Sigmoid colon (tissue), 7 donors: ENCODE measurements around the gene FRMD1. TPM values are rescaled to one million over a fixed set of nuclear protein-coding genes. Genes with fewer than 3 reads are reported as not detected.

ENCODE experiments used
- DNase-seq: peaks from one replicate; pipeline ENCODE4 v3.0.0-alpha.2; 2019
- H3K27ac ChIP-seq, 4 donors: fragments of 200-600 bp; sonication (generic); one replicate each; pipeline ENCODE4 v1.5.1; 2016 to 2019; ENCODE audit warnings: mild to moderate bottlenecking in 1 of 4
- H3K27me3 ChIP-seq, 3 donors: fragments of 200-600 bp; sonication (generic); one replicate each; pipeline ENCODE4 v1.5.1; 2019; ENCODE audit warnings: mild to moderate bottlenecking in 1 of 3
- H3K36me3 ChIP-seq, 4 donors: fragments of 200-600 bp; sonication (generic); one replicate each; pipeline ENCODE4 v1.5.1; 2016 to 2019
- H3K4me1 ChIP-seq, 4 donors: fragments of 200-600 bp; sonication (generic); one replicate each; pipeline ENCODE4 v1.5.1; 2017 to 2019
- H3K4me3 ChIP-seq, 4 donors: fragments of 200-600 bp; sonication (generic); one replicate each; pipeline ENCODE4 v1.5.1; 2017 to 2019; ENCODE audit warnings: mild to moderate bottlenecking in 2 of 4, moderate library complexity in 1 of 4
- H3K9me3 ChIP-seq, 4 donors: fragments of 200-600 bp in 3 of 4; sonication (generic) in 3 of 4; one replicate each; pipeline versions ENCODE4 v1.5.1 to v1.6.1; 2013 to 2019
- EP300 ChIP-seq, 4 donors: sonication (generic); formaldehyde crosslinking; IDR thresholded peaks; one replicate each; pipeline ENCODE4 v1.6.1; 2017; ENCODE audit warnings: antibody characterized with exemption in 4 of 4
- POLR2A ChIP-seq, 2 donors: fragments of 450-650 bp; IDR thresholded peaks; one replicate each; pipeline ENCODE4 v1.6.1; 2016; ENCODE audit warnings: antibody characterized with exemption in 2 of 2, mild to moderate bottlenecking in 2 of 2, moderate library complexity in 2 of 2
- POLR2AphosphoS5 ChIP-seq, 4 donors: sonication (generic); formaldehyde crosslinking; IDR thresholded peaks; one replicate each; pipeline ENCODE4 v1.6.1; 2017; ENCODE audit warnings: antibody characterized with exemption in 4 of 4
- WGBS, 2 donors: extraction: QIAGEN DNeasy Blood & Tissue Kit; methylation state at CpG; one replicate each; pipeline ENCODE4 v1.1.7; 2013; 5-methylcytosine and 5-hydroxymethylcytosine counted together
- intact Hi-C: fragments of 100-400 bp; cut with DNase I; formaldehyde crosslinking; loops from one replicate; pipeline ENCODE4 v1.15.1; 2023
- polyA plus RNA-seq, 3 donors: library from polyadenylated mRNA; stranded (reverse); fragments of 200-250 nt; gene quantifications; one replicate each; pipeline ENCODE4 v1.2.3, GENCODE V29; 2013
- total RNA-seq, 4 donors: library from RNA; depleted of rRNA; stranded (reverse); fragments of >200 nt; gene quantifications; one replicate each; pipeline ENCODE4 v1.1.0, GENCODE V29; 2016
- TF ChIP-seq, protein P1 (sequence below), 4 experiments: fragments of 450-650 bp in 3 of 4; fragments of 200-600 bp in 1 of 4; IDR thresholded peaks; one replicate each; pipeline ENCODE4 v1.5.1; 2016 to 2019; ENCODE audit warnings: antibody characterized with exemption in 4 of 4, mild to moderate bottlenecking in 3 of 4, moderate library complexity in 2 of 4
- donor health status: healthy with polysubstance abuse.
- donor health status: Bipolar disorder and iron deficiency.
- donor health status: healthy.

FRMD1 gene
- total and polyA plus RNA-seq, 7 donors, result 0.36 to 12.0 (median 4.2) TPM; not detected in 2

- H3K27ac ChIP-seq, result no peak overlapping the region
- whole genome bisulfite sequencing, 2 donors, result 82 to 83% methylated on average over 26 of the region's 26 CpGs
- no peak for DNase-seq
- peaks cover 17 to 53% (median 19%) of the 10 kb centered on the region in 3 donors for H3K27me3 ChIP-seq
- intact Hi-C loops, result no loop called here
- H3K4me1 ChIP-seq, result peaks cover 0 to 12% (median 9%) of the 10 kb centered on the region in 4 donors
- TF ChIP-seq POLR2AphosphoS5 (IDR thresholded peaks at IDR 0.05) (no peak), POLR2A (IDR thresholded peaks at IDR 0.05) (no peak), EP300 (IDR thresholded peaks at IDR 0.05) (no peak)
- TF ChIP-seq, protein P1, sequence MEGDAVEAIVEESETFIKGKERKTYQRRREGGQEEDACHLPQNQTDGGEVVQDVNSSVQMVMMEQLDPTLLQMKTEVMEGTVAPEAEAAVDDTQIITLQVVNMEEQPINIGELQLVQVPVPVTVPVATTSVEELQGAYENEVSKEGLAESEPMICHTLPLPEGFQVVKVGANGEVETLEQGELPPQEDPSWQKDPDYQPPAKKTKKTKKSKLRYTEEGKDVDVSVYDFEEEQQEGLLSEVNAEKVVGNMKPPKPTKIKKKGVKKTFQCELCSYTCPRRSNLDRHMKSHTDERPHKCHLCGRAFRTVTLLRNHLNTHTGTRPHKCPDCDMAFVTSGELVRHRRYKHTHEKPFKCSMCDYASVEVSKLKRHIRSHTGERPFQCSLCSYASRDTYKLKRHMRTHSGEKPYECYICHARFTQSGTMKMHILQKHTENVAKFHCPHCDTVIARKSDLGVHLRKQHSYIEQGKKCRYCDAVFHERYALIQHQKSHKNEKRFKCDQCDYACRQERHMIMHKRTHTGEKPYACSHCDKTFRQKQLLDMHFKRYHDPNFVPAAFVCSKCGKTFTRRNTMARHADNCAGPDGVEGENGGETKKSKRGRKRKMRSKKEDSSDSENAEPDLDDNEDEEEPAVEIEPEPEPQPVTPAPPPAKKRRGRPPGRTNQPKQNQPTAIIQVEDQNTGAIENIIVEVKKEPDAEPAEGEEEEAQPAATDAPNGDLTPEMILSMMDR (IDR thresholded peaks at IDR 0.05), result no peak
- no peak overlapping the region for H3K4me3 ChIP-seq
- H3K9me3 ChIP-seq, result no peaks in the 10 kb centered on the region
- no peaks in the 10 kb centered on the region for H3K36me3 ChIP-seq
Observed at GRCh38 chr6:168100011-168100802, 21.2 kb upstream of the FRMD1 start.

DNA sequence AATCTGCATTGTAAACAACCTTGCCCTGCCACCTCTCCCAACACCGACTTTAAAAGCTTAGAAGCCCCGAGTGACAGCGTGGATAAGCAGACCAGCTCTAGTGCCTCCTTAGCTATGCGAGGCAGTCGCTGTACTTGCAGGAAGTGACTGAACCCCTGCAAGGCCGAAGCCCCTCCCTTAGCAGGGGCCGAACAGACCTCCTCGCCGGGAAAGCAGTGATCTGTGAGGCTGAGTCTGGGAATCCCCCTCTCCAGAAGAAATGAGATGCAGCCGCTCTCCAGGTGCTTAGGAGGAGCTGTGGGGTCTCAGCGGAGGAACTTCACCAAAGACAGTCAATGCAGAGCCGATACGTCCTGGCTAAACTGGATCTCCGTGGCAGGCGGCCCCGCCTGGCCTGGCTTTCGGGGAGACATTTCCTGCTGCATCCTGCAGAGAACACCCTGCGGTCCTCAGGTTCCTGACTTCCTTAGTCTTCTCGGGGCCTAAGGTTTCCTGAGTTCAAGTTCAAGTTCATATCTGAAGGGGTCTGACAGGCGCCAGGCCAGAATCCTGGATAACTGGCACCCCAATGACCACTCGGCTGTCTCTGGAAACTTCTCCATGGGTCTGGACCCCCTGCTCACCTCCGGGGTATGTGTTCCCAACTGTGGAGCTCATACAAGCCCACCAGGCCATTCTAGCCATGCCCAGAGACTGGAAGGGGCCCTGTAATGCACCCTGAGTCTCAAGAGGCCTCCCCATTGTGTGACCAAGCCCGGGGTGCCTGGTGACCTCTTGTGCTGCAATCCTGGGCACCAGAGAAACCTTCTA lies 20.4 kb upstream of the FRMD1 start:
- no peak for DNase-seq

DNA sequence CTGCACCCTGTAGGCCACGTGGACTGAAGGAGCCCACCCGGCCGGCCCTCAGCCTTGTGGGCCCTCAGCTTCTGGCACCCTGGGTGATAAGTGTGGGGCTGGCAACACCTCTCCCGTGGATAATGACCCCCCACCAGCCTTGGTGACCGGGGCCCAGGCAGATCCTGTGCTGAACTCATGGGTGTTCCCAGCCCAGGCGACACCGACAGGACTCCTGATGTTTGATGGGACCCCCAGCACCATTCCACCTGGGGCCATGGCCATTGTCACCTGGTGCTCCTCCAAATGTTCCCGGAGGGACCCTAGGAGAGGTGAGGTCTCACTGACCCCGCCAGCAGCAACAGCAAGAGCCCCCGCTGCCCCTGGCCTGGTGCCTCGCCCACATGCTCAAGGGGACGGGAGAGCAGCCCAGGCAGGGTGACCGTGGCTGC lies 19.4 kb upstream of the FRMD1 start:
- Histone ChIP-seq H3K4me3 (no peak overlapping the region), H3K4me1 (peaks cover 0 to 12% (median 9%) of the 10 kb centered on the region in 4 donors), H3K36me3 (no peaks in the 10 kb centered on the region), H3K27ac (no peak overlapping the region), H3K9me3 (no peaks in the 10 kb centered on the region), H3K27me3 (peaks cover 17 to 52% (median 19%) of the 10 kb centered on the region in 3 donors)
- intact Hi-C loops, result no loop called here
- WGBS, 2 donors, result 90 to 93% methylated on average over 13 of the region's 13 CpGs
- TF ChIP-seq, protein P1 (IDR thresholded peaks at IDR 0.05), result no peak
- no peak for TF ChIP-seq POLR2A (IDR thresholded peaks at IDR 0.05)
- TF ChIP-seq EP300 (IDR thresholded peaks at IDR 0.05), result no peak
- TF ChIP-seq POLR2AphosphoS5 (IDR thresholded peaks at IDR 0.05), result no peak
- no peak for DNase-seq

More for the DNA sequence above, 20.4 kb upstream of the FRMD1 start:
- H3K4me3 ChIP-seq, result no peak overlapping the region
- WGBS, 2 donors, result 71 to 78% methylated on average over 23 of the region's 23 CpGs
- peaks cover 17 to 53% (median 19%) of the 10 kb centered on the region in 3 donors for H3K27me3 ChIP-seq
- TF ChIP-seq EP300 (IDR thresholded peaks at IDR 0.05) (no peak), POLR2A (IDR thresholded peaks at IDR 0.05) (no peak), POLR2AphosphoS5 (IDR thresholded peaks at IDR 0.05) (no peak)
- TF ChIP-seq, protein P1 (IDR thresholded peaks at IDR 0.05), result no peak
- peaks cover 0 to 12% (median 9%) of the 10 kb centered on the region in 4 donors for H3K4me1 ChIP-seq
- H3K36me3 ChIP-seq, result no peaks in the 10 kb centered on the region
- intact Hi-C loops, result no loop called here
- no peak overlapping the region for H3K27ac ChIP-seq
- no peaks in the 10 kb centered on the region for H3K9me3 ChIP-seq

- no peaks in the 10 kb centered on the region for H3K9me3 ChIP-seq
- peaks cover 17 to 46% (median 19%) of the 10 kb centered on the region in 3 donors for H3K27me3 ChIP-seq
- WGBS, 2 donors, result 88% methylated on average over 22 of the region's 22 CpGs
- no peak overlapping the region for H3K4me3 ChIP-seq
- H3K4me1 ChIP-seq, result peaks cover 0 to 12% (median 9%) of the 10 kb centered on the region in 4 donors
- intact Hi-C loops, result no loop called here
- H3K36me3 ChIP-seq, result no peaks in the 10 kb centered on the region
- TF ChIP-seq EP300 (IDR thresholded peaks at IDR 0.05) (no peak), POLR2AphosphoS5 (IDR thresholded peaks at IDR 0.05) (no peak)
- H3K27ac ChIP-seq, result no peak overlapping the region
- DNase-seq, result no peak
Observed at GRCh38 chr6:168097621-168098430, 18.8 kb upstream of the FRMD1 start.
